Tibial artery (tissue), 4 donors: ENCODE results near the gene IPCEF1.

Source experiments
- DNase-seq, 2 donors: peaks; one replicate each; pipeline ENCODE4 v3.0.0-alpha.2; 2019
- H3K27ac ChIP-seq, 2 donors: fragments of 200-600 bp; sonication (generic) in 1 of 2; 1 replicate in 1 of 2; 2 replicates in 1 of 2; pipeline ENCODE4 v1.5.1; 2018 to 2019; ENCODE audit warnings: mild to moderate bottlenecking in 1 of 2
- H3K27me3 ChIP-seq, 2 donors: fragments of 200-600 bp; sonication (generic) in 1 of 2; one replicate each; pipeline versions ENCODE4 v1.5.1 to v1.6.0; 2016 to 2019
- H3K36me3 ChIP-seq, 3 donors: fragments of 200-600 bp; sonication (generic) in 2 of 3; one replicate each; pipeline ENCODE4 v1.5.1; 2016 to 2019; ENCODE audit warnings: mild to moderate bottlenecking in 2 of 3
- H3K4me1 ChIP-seq, 4 donors: fragments of 200-600 bp; sonication (generic) in 2 of 4; 1 replicate in 3 of 4; 2 replicates in 1 of 4; pipeline ENCODE4 v1.5.1; 2016 to 2019
- H3K4me3 ChIP-seq, 2 donors: fragments of 200-600 bp; sonication (generic) in 1 of 2; 1 replicate in 1 of 2; 2 replicates in 1 of 2; pipeline ENCODE4 v1.5.1; 2018 to 2019; ENCODE audit warnings: mild to moderate bottlenecking in 2 of 2
- H3K9me3 ChIP-seq, 3 donors: fragments of 200-600 bp; sonication (generic) in 1 of 3; one replicate each; pipeline ENCODE4 v1.5.1; 2016 to 2019
- intact Hi-C: fragments of 100-400 bp; cut with DNase I; formaldehyde crosslinking; loops from one replicate; pipeline ENCODE4 v1.15.0; 2023; ENCODE audit warnings: low total_unique reads
- TF ChIP-seq, protein P1 (sequence below), 2 experiments: fragments of 200-600 bp in 1 of 2; fragments of 450-650 bp in 1 of 2; IDR thresholded peaks; one replicate each; pipeline ENCODE4 v1.5.1; 2017 to 2019; ENCODE audit warnings: antibody characterized with exemption in 2 of 2, mild to moderate bottlenecking in 1 of 2, moderate library complexity in 1 of 2

IPCEF1 gene

GRCh38 chr6:154123155-154123956 lies 233.2 kb downstream of the IPCEF1 start:
- no peaks in the 10 kb centered on the region for H3K27me3 ChIP-seq
- H3K9me3 ChIP-seq: no peaks in the 10 kb centered on the region
- DNase-seq: no peak
- H3K4me3 ChIP-seq: no peak overlapping the region
- no peaks in the 10 kb centered on the region for H3K4me1 ChIP-seq
- no peak overlapping the region for H3K27ac ChIP-seq
- H3K36me3 ChIP-seq: no peaks in the 10 kb centered on the region
- intact Hi-C loops: no loop called here
- TF ChIP-seq, protein P1, sequence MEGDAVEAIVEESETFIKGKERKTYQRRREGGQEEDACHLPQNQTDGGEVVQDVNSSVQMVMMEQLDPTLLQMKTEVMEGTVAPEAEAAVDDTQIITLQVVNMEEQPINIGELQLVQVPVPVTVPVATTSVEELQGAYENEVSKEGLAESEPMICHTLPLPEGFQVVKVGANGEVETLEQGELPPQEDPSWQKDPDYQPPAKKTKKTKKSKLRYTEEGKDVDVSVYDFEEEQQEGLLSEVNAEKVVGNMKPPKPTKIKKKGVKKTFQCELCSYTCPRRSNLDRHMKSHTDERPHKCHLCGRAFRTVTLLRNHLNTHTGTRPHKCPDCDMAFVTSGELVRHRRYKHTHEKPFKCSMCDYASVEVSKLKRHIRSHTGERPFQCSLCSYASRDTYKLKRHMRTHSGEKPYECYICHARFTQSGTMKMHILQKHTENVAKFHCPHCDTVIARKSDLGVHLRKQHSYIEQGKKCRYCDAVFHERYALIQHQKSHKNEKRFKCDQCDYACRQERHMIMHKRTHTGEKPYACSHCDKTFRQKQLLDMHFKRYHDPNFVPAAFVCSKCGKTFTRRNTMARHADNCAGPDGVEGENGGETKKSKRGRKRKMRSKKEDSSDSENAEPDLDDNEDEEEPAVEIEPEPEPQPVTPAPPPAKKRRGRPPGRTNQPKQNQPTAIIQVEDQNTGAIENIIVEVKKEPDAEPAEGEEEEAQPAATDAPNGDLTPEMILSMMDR (IDR thresholded peaks at IDR 0.05): no peak

DNA sequence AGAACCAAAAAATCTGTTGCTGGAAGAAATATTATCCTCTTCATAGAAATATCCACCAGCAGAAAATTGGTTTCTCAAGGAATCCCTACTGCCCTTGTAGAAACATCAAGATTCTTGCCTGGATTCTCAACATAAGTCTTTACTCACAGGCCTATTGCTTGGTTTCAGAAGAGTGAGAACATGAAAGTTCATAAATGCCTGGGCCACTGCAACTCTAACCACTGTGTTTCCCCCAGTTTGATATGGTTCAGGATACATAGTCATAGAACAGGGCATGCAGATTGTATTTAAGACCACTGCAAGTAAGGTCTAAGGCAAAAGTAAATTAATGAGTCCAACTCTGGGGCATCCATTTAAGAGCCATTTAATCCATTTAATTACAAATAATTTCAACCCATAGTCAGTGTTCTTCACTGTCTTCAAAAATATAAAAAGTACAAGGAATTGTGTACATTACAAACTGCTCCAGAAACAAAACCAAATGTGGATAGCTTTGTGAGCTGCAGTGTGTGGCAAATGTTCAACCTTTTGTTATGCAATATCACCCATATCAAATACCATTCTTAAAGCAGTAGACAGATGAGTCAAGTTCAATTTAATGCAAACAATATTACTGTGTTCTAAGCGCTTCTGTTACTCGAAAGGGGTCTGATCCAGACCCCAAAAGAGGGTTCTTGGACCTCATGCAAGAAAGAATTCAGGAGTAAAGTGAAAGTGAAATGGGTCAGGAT lies 234.2 kb downstream of the IPCEF1 start:
- Histone ChIP-seq H3K9me3 (no peaks in the 10 kb centered on the region), H3K36me3 (no peaks in the 10 kb centered on the region), H3K27ac (no peak overlapping the region), H3K4me3 (no peak overlapping the region), H3K4me1 (no peaks in the 10 kb centered on the region), H3K27me3 (no peaks in the 10 kb centered on the region)
- intact Hi-C loops: no loop called here
- no peak for DNase-seq
- TF ChIP-seq, protein P1 (IDR thresholded peaks at IDR 0.05): no peak

DNA sequence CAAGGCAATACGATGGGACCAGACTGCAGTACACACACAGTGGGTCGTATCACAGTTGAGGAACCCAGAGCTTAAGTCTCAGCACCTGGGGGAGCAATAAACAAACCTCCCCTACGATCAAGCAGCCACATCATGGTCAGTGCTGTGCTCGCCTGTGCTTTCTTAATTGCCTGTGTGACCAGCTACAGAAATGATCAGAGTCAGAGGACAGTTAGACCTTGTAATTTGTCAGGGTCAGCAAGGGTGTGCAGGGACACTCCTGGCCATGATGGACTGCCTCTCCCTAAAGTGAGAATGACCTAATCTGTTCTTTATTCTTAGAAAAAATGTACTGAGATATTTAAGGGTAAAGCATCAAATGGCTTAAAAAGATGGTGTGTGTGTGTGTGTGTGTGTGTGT lies 239.1 kb downstream of the IPCEF1 start:
- H3K9me3 ChIP-seq: no peaks in the 10 kb centered on the region
- no peaks in the 10 kb centered on the region for H3K27me3 ChIP-seq
- no peak for DNase-seq
- H3K36me3 ChIP-seq: no peaks in the 10 kb centered on the region
- TF ChIP-seq, protein P1 (IDR thresholded peaks at IDR 0.05): no peak
- H3K4me3 ChIP-seq: no peak overlapping the region
- intact Hi-C loops: no loop called here
- H3K4me1 ChIP-seq: no peaks in the 10 kb centered on the region
- H3K27ac ChIP-seq: no peak overlapping the region

- no peak overlapping the region for H3K4me3 ChIP-seq
- no peaks in the 10 kb centered on the region for H3K27me3 ChIP-seq
- TF ChIP-seq, protein P1 (IDR thresholded peaks at IDR 0.05): no peak
- no peak for DNase-seq
- no peaks in the 10 kb centered on the region for H3K4me1 ChIP-seq
- intact Hi-C loops: no loop called here
- H3K27ac ChIP-seq: no peak overlapping the region
- no peaks in the 10 kb centered on the region for H3K36me3 ChIP-seq
- H3K9me3 ChIP-seq: no peaks in the 10 kb centered on the region
Observed at GRCh38 chr6:154113392-154113791, 243.2 kb downstream of the IPCEF1 start.

- Histone ChIP-seq H3K4me3 (no peak overlapping the region), H3K4me1 (no peaks in the 10 kb centered on the region), H3K27me3 (no peaks in the 10 kb centered on the region), H3K9me3 (no peaks in the 10 kb centered on the region), H3K27ac (no peak overlapping the region), H3K36me3 (no peaks in the 10 kb centered on the region)
- intact Hi-C loops: no loop called here
- TF ChIP-seq, protein P1 (IDR thresholded peaks at IDR 0.05): no peak
- no peak for DNase-seq
Observed at GRCh38 chr6:154112181-154112809, 244.3 kb downstream of the IPCEF1 start.
